Testis (tissue), 2 donors: ENCODE measurements around the gene CADM1.

Experiments used
- CTCF ChIP-seq, 3 experiments: fragments of 450-650 bp in 2 of 3; fragments of 200-600 bp in 1 of 3; sonication (generic) in 1 of 3; IDR thresholded peaks; one replicate each; pipeline ENCODE4 v1.5.1; 2016 to 2019; ENCODE audit warnings: antibody characterized with exemption in 3 of 3, mild to moderate bottlenecking in 2 of 3, moderate library complexity in 1 of 3
- POLR2A ChIP-seq: fragments of 450-650 bp; IDR thresholded peaks from one replicate; pipeline ENCODE4 v1.6.1; 2017; ENCODE audit warnings: antibody characterized with exemption, mild to moderate bottlenecking, moderate library complexity

GRCh38 chr11:115190196-115190595 lies 314.0 kb downstream of the CADM1 start:
- TF ChIP-seq CTCF (IDR thresholded peaks at IDR 0.05) = no peak
- no peak for TF ChIP-seq POLR2A
